NCI-H526 treated with DMSO at 0.1 percent for 48 hours (cell line): ENCODE data around the gene PCSK5.
"Not testable (repeated sequence)": the region's sequence is repeated elsewhere in the genome, so short reads cannot be mapped to it uniquely, and the experiment has no call there.

Source experiments
- DNase-seq: peaks from one replicate; lab custom pipeline; 2025; lab: John Stamatoyannopoulos, UW

The PCSK5 gene

DNA sequence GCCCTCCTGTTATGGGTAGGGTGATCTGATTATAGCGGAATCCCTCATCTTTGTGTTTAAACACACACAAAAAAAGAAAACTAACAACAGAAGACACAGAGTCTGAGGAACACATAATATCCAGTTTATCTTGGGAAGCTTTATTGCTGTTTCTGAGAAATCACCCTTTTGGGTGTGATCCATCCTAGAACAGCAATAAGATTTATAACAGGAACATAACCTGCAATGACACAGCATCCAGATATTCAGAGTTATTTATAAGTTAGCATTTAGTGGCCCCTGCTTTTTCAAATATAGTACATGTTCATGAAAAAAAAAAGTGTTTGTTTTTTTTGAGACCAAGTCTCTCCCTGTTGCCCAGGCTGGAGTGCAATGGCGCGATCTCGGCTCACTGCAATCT lies 423.8 kb downstream of the PCSK5 start:
- no peak for DNase-seq

DNA sequence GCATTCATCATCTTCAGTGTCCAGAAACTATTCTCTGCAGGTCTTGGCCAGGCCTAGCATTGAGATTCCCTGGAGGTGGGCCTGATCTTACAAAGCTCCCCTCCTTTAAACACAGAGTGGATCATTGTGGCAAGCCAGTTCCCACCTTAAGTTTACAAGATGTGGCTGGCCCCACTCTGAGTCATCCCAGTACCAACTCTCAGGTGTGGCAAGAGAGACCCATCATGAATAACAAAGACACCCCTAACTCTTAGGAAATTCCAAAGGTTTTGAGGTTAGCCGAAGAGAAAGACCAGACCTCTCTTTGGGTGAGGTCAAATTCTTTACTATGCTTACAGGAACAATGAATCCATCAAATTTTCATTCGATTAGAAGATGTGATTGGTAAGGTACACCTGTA lies 425.6 kb downstream of the PCSK5 start:
- DNase-seq: no peak

DNA sequence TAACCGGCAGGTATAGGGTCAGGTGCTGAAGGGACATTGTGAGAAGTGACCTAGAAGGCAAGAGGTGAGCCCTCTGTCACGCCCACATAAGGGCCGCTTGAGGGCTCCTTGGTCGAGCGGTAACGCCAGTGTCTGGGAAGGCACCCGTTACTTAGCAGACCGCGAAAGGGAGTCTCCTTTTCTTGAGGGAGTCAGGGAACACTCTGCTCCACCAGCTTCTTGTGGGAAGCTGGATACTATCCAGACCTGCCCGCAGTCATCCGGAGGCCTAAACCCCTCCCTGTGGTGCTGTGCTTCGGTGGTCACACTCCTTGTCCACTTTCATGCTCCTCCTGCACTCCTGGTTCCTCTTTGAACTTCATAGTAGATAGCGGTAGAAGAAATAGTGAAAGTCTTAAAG lies 429.0 kb downstream of the PCSK5 start:
- DNase-seq: not testable (repeated sequence)

DNA sequence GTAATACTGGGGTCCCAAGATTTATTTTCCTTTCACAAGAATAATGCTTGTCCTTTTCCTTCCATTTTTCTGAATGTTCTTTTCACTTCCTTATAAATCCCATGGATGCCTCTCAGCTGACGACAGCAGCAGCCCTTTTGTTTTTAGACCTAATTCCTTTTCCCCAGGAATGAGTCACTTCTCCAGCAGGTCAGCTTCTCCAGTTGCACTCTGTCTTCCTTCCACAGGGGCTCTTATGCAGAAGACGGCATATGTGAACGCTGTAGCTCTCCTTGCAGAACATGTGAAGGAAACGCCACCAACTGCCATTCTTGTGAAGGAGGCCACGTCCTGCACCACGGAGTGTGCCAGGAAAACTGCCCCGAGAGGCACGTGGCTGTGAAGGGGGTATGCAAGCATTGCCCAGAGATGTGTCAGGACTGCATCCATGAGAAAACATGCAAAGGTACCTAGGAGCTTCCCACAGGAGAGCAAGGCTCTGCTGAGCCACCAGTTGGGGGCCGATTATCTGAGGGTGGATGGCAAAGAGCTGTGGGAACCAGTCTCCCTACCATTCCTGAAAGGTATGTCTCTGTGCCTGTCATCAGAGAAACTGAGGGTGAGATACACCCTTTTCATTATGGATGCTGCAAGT lies 430.8 kb downstream of the PCSK5 start:
- DNase-seq: no peak

DNA sequence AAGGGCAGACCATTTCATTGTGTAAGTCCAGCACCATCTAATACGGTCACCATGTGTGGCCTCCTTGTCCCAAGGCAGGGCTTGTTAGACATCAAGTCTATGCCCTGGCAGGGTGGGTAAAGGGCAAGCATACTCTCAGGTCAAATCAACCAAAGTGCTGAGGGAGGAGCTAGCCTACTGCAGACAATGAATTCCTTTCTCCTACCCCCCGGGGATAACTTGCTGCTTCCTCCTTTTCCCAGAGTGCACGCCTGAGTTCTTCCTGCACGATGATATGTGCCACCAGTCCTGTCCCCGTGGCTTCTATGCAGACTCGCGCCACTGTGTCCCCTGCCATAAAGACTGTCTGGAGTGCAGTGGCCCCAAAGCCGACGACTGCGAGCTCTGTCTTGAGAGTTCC lies 432.3 kb downstream of the PCSK5 start:
- no peak for DNase-seq

DNA sequence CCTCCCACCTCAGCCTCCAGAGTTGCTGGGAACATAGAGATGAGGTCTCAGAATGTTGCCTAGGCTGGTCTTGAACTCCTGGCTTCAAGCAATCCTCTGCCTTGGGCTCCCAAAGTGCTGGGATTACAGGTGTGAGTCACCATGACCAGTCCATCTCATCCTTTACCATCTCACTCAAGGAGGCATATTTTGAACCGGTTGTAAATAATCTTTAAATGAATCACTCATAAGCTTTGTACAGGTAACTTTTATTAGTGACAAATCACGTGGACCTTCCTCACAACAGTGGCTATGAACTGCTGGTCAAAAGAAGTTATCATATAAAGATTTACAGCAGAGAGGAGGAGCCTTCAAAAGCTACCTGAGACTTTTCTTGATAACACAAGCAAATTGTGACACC lies 433.0 kb downstream of the PCSK5 start:
- DNase-seq: no peak

DNA sequence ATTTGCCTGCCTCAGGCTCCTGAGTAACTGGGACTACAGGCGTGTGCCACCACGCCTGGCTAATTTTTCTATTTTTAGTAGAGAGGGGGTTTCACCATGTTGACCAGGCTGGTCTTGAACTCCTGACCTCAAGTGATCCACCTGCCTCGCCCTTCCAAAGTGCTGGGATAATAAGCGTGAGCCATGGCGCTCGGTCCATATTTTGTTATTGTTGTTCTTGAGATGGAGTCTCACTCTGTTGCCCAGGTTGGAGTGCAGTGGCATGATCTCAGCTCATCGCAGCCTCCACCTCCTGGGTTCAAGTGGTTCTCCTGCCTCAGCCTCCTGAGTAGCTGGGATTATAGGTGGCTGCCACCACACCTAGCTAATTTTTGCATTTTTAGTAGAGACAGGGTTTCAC lies 433.6 kb downstream of the PCSK5 start:
- DNase-seq: not testable (repeated sequence)

DNA sequence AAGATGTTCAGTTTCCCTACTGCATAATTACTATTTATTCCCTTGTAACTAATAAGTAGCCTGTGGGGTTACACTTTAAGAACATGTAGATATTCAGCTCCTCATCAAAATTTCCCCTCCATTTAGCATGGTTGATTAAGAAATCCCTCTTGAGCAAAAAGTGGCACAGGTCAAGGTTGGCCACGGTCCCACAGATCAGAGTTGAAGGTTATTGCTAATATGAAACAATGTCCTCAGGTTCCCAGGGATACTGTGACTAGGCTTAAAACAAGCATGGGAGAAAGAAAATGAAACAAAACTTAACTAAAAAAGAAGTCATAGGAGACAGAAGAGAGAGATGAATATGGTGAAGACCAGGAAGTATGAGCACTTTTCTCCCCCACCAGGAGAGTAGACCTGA lies 439.6 kb downstream of the PCSK5 start:
- no peak for DNase-seq

DNA sequence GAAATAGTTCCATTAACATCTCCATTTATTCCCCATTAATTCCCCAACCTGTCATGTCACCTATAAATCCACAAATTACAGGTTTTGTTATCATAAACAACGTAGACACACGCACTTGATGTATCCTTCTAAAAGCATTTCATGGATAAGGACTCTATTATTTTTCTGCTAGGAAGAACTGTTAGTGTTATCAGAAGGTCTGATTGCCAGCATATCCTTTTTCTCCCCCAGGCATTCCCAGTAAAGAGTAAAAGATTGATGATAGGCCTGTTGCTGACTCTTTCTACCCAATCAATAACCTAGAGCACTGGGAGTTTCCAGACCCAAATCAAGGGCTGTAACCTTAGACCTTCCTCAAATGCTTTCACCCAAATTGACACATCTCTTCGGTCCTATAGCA lies 442.9 kb downstream of the PCSK5 start:
- no peak for DNase-seq

DNA sequence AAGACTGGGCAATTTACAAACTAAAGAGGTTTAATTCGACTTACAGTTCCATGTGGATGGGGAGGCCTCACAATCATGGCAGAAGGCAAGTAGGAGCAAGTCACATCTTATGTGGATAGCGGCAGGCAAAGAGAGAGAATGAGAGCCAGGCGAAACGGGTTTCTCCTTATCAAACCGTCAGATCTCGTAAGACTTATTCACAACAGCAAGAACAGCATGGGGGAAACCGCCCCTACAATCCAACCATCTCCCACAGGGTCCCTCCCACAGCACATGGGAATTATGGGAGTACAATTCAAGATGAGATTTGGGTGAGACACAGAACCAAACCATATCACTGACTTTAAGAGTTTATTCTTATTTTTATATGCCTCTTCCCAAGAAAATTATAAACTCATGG lies 443.5 kb downstream of the PCSK5 start:
- DNase-seq: no peak

DNA sequence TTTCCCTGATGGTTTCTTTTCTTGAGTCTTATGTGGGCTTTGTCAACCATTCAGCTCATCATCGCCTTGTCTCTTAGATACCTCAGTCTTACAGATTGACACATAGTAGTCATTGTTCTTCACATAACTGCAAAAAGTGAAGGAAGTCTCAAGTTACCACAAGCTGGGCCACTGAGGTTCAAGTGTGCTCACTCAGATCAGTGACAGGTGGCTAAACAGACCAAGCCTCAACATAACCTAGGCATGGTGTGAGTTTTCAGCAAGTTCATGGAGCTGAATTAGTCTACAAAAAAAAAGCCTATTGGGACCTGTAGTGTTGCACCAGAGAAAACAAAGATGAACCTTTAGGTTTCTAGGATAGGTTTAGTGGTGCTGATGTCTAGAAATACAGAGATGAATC lies 445.6 kb downstream of the PCSK5 start:
- no peak for DNase-seq

DNA sequence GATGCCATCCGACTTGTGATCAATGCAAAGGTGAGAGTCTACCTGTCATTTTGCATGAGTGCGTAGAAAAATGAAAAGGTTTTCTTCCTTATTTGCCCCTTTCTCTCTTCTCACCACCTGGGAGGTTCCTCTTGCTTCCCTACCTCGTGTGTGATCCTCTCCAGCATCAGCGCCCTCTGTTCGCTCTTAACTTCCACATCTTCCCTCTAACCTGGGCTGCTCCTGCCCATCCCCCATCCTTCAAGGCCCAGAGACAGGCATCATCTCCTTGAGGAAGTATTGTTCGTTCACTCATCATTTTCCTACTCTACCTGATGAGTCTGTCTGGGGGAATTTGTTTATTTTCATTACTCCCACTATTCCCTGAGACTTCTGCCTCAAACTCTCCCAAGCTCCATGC lies 447.9 kb downstream of the PCSK5 start:
- no peak for DNase-seq

DNA sequence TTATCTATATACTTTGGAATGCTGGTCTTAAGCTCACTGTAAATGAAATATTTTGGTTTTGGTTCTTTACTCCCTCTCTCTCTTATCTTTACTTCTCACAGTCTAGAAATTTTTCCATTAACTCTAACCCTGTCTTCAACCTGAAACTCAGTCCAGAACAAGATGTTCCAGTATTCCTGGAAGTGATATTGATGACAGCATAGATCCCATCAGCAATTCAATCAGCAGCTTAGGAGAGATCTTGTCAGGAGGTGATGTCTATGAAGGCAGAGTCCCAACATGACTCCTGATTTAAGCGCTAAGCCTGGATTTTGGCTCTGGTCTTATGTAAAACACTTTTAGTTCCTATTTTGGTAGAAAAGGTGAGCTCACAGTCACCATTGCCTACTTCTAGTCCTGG lies 451.1 kb downstream of the PCSK5 start:
- no peak for DNase-seq

DNA sequence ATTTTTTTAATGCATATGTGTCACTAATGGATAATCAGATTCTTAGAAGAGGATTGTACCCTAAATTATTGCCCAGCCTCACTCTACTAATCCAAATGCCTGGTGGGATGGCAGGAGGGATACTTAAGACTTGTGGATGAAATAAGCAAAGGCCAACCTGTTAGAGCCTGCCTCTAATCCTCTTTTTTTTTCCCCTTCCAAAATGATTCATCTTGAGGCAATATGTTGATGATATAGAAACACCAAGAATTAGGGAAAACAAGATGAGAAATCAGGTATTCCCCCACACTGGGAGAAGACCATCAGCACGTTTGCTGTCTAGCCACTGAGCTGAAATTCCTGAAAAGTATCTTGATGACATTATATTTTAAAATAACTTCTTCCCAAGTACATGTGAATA lies 451.7 kb downstream of the PCSK5 start:
- DNase-seq: no peak

DNA sequence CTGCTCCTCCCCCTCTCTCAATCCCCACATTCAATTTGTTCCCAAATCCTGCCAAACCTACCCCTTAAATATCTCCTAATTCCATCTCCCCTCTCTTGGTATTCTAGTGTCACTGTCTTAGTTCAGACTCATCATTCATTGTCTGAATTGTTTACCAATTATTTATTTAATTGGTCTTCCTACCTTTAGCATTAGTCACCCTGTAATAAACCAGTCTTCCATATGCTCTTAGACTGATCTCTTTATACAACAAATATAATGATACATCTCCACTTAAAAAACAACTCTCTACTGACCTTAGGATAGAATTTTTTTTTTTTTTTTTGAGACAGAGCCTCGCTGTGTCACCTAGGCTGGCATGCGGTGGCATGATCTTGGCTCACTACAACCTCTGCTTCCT lies 452.4 kb downstream of the PCSK5 start:
- no peak for DNase-seq

DNA sequence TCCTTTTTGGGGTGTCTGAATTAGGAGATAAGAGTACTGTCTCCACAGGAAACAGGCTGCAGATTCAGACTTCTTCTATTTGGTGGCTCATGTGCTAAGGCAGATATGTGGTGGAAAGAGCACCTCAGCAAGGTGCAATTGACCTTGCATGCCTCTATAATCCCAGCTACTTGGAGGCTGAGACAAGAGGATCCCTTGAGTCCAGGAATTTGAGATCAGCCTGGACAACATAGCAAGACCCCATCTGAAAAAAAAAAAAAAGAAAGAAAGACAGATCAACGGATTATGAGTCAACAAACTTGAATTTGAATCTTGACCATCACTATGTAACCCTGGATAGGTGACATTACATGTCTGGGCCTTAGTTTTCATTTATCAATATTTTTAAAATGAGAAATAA lies 459.4 kb downstream of the PCSK5 start:
- no peak for DNase-seq

DNA sequence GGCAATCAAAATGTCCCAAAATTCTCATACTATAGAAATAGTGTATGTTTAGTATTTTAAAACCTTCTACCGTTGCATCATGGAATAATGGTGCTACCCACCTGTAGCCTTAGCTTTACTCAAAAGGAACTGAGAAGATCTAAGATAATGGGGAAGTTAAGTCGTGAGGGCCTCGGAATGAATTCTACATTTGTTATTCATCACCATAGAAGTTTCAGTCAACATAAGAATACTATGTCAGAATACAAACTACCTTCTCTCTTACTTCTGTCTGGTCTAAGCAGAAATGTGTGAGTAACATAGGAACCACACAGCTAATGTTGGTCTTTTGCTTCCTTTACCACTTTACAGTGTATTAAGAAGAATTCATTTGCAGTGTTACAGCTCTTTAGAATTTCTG lies 460.5 kb downstream of the PCSK5 start:
- no peak for DNase-seq

DNA sequence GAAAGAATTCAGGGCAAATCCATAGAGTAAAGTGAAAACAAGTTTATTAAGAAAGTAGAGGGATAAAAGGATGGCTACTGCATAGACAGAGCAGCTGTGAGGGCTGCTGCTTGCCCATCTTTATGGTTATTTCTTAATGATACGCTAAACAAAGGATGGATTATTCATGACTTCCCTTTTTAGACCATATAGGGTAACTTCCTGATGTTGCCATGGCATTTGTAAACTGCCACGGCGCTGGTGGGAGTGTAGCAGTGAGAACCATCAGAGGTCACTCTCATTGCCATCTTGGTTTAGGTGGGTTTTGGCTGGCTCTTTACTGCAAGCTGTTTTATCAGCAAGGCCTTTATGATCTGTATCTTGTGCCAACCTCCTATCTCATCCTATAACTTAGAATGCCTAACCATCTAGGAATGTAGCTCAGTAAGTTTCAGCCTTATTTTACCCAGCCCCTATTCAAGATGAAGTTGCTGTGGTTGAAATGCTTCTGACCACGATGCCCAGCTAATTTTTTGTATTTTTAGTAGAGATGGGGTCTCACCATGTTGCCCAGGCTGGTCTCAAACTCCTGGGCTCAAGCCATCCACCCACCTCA lies 461.6 kb downstream of the PCSK5 start:
- DNase-seq: no peak

DNA sequence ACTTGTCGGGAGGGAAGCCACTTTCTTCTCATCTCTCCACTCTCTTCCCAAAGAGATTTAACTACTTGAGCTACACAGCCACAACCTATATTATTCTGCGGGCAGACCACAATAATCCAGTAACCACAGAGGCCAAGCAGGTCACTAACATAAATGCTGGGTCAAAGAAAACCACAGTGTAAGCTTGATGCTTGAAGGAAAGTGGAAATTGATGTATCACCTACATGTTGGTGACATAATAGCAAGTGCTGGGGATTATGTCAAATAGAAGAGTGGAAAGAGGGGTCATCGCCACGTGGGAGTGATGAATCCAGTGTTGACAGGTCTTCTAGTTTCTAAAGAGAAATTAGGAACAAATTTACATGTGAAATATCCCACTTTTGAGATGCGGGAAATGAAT lies 462.8 kb downstream of the PCSK5 start:
- no peak for DNase-seq

DNA sequence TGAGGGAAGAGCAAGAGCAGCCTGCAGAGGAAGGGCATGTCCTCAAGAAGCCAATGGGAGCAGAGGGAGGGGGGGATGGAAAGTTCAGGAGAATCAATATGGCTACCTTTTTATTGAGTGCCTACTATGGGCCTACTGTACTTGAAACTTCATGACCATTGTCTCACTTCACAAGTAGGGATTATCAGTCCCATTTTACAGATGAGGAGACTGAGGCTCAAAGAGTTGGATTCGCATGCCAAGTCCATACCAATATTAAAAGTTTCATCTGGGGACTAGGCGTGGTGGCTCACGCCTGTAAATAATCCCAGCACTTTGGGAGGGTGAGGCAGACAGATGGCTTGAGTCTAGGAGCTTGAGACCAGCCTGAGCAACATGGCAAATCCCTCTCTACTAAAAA lies 463.7 kb downstream of the PCSK5 start:
- DNase-seq: no peak

DNA sequence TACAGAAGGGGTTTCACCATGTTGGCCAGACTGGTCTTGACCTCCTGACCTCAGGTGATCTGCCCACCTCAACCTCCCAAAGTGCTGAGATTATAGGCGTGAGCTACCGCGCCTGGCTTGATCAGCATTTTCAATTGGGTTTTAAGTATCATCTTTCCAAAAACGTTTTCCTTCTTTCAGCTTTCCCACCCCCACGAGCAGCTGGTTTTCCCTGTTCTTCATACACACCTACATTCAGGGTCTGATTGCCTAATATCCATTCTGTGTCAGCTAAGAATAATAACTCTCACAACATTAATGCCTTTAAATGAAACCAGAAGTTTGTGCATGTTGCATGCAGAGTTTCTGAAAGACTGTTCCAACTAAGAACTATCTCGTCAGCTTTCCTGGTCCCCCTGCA lies 465.4 kb downstream of the PCSK5 start:
- no peak for DNase-seq

DNA sequence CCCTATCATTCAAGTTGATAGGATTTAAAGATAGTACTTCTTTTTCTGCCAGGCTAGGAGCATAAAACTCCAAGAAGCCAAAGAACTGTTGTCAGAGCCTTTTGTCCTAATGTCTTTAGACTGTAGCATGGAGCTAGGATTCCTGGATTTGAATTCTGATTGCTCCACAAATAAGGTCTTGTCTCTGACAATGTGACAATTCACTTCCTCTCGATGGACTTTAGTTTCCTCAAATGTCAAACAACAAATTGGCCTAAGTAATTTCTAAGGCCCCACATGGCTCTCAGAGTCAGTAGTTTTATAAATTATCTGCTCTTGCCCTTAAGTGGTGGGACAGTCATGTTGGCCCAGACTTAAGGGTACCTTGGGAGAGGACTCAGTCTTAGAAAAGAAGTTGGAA lies 467.1 kb downstream of the PCSK5 start:
- DNase-seq: no peak

DNA sequence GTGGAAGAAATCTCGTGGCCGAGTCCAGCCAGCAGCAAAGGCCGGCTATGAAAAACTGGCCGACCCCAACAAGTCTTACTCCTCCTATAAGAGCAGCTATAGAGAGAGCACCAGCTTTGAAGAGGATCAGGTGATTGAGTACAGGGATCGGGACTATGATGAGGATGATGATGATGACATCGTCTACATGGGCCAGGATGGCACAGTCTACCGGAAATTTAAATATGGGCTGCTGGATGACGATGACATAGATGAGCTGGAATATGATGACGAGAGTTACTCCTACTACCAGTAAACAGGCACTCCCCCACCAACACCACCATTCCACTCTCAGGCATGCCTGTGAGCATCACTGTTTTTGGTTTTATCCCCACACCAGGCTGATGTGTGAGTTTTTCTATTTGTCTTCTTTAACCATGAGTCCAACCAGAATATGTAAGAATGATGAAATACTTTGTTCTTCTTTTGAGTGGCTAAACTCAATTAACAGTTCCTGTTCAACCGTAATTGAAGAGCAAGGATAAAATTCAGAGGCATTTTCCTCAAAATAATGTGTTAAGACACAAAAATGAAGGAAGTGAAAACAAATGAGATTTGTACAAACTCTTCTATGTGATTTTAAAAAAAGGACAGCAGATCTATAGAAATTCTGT lies 468.3 kb downstream of the PCSK5 start:
- no peak for DNase-seq

DNA sequence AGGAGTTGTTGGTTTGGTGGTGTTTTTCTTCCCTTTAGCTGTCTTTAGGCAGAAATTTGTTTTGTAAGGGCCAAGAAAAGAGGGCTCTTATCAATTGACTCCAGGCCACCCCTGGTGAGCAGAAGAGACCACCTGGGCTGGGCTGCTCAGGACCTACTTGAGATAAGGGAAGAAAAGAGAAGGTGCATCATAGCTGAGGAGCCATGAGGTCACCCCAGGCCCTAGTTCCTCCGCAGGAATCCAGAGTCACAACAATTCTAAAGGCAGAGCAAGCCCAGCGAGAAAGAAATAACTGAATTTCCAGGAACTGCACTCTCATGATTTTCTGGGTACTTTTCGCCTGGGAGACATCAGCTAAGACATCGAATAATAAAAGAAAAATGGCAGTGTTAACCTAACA lies 468.9 kb downstream of the PCSK5 start:
- no peak for DNase-seq
